ENCODE data around the gene TMEM33.

TMEM33 gene

GRCh38 chr4:41940834-41941233 is 5.6 kb downstream of the TMEM33 start:
- DNase-seq, result no peak

GRCh38 chr4:41943506-41943905 is 8.3 kb downstream of the TMEM33 start:
- no peak for DNase-seq

- DNase-seq, result no peak
Observed at GRCh38 chr4:41944089-41944488, 8.9 kb downstream of the TMEM33 start.

- DNase-seq, result no peak
Observed at GRCh38 chr4:41949531-41949930, 14.3 kb downstream of the TMEM33 start.

- DNase-seq, result peak in 1 of 2 donors; percentile 25
Observed at GRCh38 chr4:41957634-41958033, 22.4 kb downstream of the TMEM33 start.

GRCh38 chr4:41963105-41963504 is 27.9 kb downstream of the TMEM33 start:
- DNase-seq, result peak in 1 of 2 donors; percentile 37

GRCh38 chr4:41964401-41964800 is 29.2 kb downstream of the TMEM33 start:
- no peak for DNase-seq

GRCh38 chr4:41967392-41967791 is 32.2 kb downstream of the TMEM33 start:
- no peak for DNase-seq

GRCh38 chr4:41969671-41970070 is 34.4 kb downstream of the TMEM33 start:
- DNase-seq, result no peak

GRCh38 chr4:41975341-41975740 is 40.1 kb downstream of the TMEM33 start:
- DNase-seq, result no peak

- no peak for DNase-seq
Observed at GRCh38 chr4:41976775-41977516, 41.7 kb downstream of the TMEM33 start.

- DNase-seq, result no peak
Observed at GRCh38 chr4:41977709-41978108, 42.5 kb downstream of the TMEM33 start.

- no peak for DNase-seq
Observed at GRCh38 chr4:41981456-41981855, 46.2 kb downstream of the TMEM33 start, which contains the start of gene DCAF4L1. TSS of gene DCAF4L1 (plus strand) at chr4:41981756. CDS start at chr4:41981793, 37 bp downstream.

GRCh38 chr4:41982716-41983115 is 47.5 kb downstream of the TMEM33 start:
- DNase-seq, result no peak

- DNase-seq, result no peak
Observed at GRCh38 chr4:41985151-41985550, 49.9 kb downstream of the TMEM33 start.

- no peak for DNase-seq
Observed at GRCh38 chr4:41989994-41990364, 54.8 kb downstream of the TMEM33 start.

- peak; percentile 94 to 96 for DNase-seq
Observed at GRCh38 chr4:41990365-41991111, 55.3 kb downstream of the TMEM33 start, which contains the start of gene SLC30A9. TSS of gene SLC30A9 (plus strand) at chr4:41990530. CDS start at chr4:41990652, 122 bp downstream.

GRCh38 chr4:41991916-41992767 is 56.9 kb downstream of the TMEM33 start:
- no peak for DNase-seq

- DNase-seq, result no peak
Observed at GRCh38 chr4:41992967-41993857, 58.0 kb downstream of the TMEM33 start.

- DNase-seq, result no peak
Observed at GRCh38 chr4:41994461-41994985, 59.3 kb downstream of the TMEM33 start.

- DNase-seq, result no peak
Observed at GRCh38 chr4:41998019-41998418, 62.8 kb downstream of the TMEM33 start.

GRCh38 chr4:41999321-41999720 is 64.1 kb downstream of the TMEM33 start:
- DNase-seq, result no peak
